Measurements from ENCODE around the gene RAPGEF1.
"Not testable (repeated sequence)": the region's sequence is repeated elsewhere in the genome, so short reads cannot be mapped to it uniquely, and the experiment has no call there.

RAPGEF1 gene

GRCh38 chr9:131578731-131579504 lies 161.0 kb downstream of the RAPGEF1 start:
- DNase-seq = no peak

GRCh38 chr9:131578021-131578420 lies 161.9 kb downstream of the RAPGEF1 start:
- no peak for DNase-seq

- DNase-seq = no peak
Observed at GRCh38 chr9:131577005-131578000, 162.6 kb downstream of the RAPGEF1 start.

- DNase-seq = no peak
Observed at GRCh38 chr9:131575946-131576853, 163.7 kb downstream of the RAPGEF1 start.

GRCh38 chr9:131574730-131575640 lies 164.9 kb downstream of the RAPGEF1 start:
- no peak for DNase-seq

GRCh38 chr9:131567910-131568309 lies 172.0 kb downstream of the RAPGEF1 start:
- no peak for DNase-seq

- no peak for DNase-seq
Observed at GRCh38 chr9:131566158-131566557, 173.7 kb downstream of the RAPGEF1 start.

GRCh38 chr9:131565369-131565768 lies 174.5 kb downstream of the RAPGEF1 start:
- DNase-seq = no peak

- DNase-seq = no peak
Observed at GRCh38 chr9:131562032-131562959, 177.6 kb downstream of the RAPGEF1 start.

GRCh38 chr9:131559421-131560000 lies 180.4 kb downstream of the RAPGEF1 start:
- DNase-seq = peak; percentile 40

GRCh38 chr9:131557855-131558548 lies 181.9 kb downstream of the RAPGEF1 start:
- DNase-seq = no peak

GRCh38 chr9:131555841-131556673 lies 183.8 kb downstream of the RAPGEF1 start:
- DNase-seq = no peak

- DNase-seq = no peak
Observed at GRCh38 chr9:131554843-131555351, 185.0 kb downstream of the RAPGEF1 start.

- DNase-seq = peak; percentile 8
Observed at GRCh38 chr9:131554087-131554842, 185.6 kb downstream of the RAPGEF1 start.

GRCh38 chr9:131552030-131552429 lies 187.8 kb downstream of the RAPGEF1 start:
- DNase-seq = no peak

GRCh38 chr9:131550465-131550864 lies 189.4 kb downstream of the RAPGEF1 start:
- DNase-seq = not testable (repeated sequence)

GRCh38 chr9:131549186-131549585 lies 190.7 kb downstream of the RAPGEF1 start:
- not testable (repeated sequence) for DNase-seq
